GM10248 (cell line): ENCODE data around the gene AURKA.
"Not testable (repeated sequence)": the region's sequence is repeated elsewhere in the genome, so short reads cannot be mapped to it uniquely, and the experiment has no call there.

Experiments
- CTCF ChIA-PET: fragments of 300-600 bp; sonication (Branson Sonifier 250); formaldehyde crosslinking; extraction: SDS; loops from one replicate; lab custom pipeline; 2021; ENCODE audit warnings: antibody characterized with exemption; lab: Yijun Ruan, JAX
- POLR2A ChIA-PET: fragments of 350-650 bp; sonication (Branson Sonifier 250); formaldehyde crosslinking; extraction: SDS; loops from one replicate; lab custom pipeline; 2020; ENCODE audit warnings: antibody characterized with exemption; lab: Yijun Ruan, JAX
- DNase-seq: peaks from one replicate; pipeline ENCODE4 v3.0.0; 2012; ENCODE audit errors: extremely low spot score
- CTCF ChIP-seq: IDR thresholded peaks from 2 replicates; pipeline ENCODE4 v1.5.1; 2012; ENCODE audit warnings: mild to moderate bottlenecking, low read depth; ENCODE audit errors: extremely low read depth, missing control alignments, control extremely low read depth

AURKA gene

GRCh38 chr20:56412473-56412790 is 20.4 kb upstream of the AURKA start:
- ChIA-PET POLR2A (interaction anchor here (1.5 kb wide), 1 partner anchor 16 kb away, joined by 5 read pairs; no protein-coding TSS in a partner anchor), CTCF (interaction anchor here (1.1 to 4.7 kb wide), 9 partner anchors 9 to 31 kb away, joined by 3 to 20 read pairs (median 3); no protein-coding TSS in a partner anchor)
- DNase-seq, result no peak
- TF ChIP-seq CTCF, result no peak

- POLR2A ChIA-PET, result interaction anchor here (1.5 kb wide), 1 partner anchor 16 kb away, joined by 5 read pairs; no protein-coding TSS in a partner anchor
- DNase-seq, result peak; percentile 41
Measured at GRCh38 chr20:56411759-56412472, 19.9 kb upstream of the AURKA start, which contains the start of gene CASS4. TSS of gene CASS4 (plus strand) at chr20:56412260. CDS start at chr20:56412459, 199 bp downstream.

GRCh38 chr20:56411287-56411686 is 19.3 kb upstream of the AURKA start:
- ChIA-PET POLR2A (interaction anchor here (1.5 kb wide), 1 partner anchor 17 kb away, joined by 5 read pairs; no protein-coding TSS in a partner anchor), CTCF (interaction anchor here (0.8 to 4.7 kb wide), 7 partner anchors 10 to 29 kb away, joined by 3 to 20 read pairs (median 3); no protein-coding TSS in a partner anchor)
- not testable (repeated sequence) for DNase-seq

More at GRCh38 chr20:56411759-56412472, 19.9 kb upstream of the AURKA start, which contains the start of gene CASS4:
- TF ChIP-seq CTCF, result no peak
- CTCF ChIA-PET, result interaction anchor here (1.1 to 4.7 kb wide), 9 partner anchors 10 to 31 kb away, joined by 3 to 20 read pairs (median 3); no protein-coding TSS in a partner anchor

- POLR2A ChIA-PET, result no interaction called here
- CTCF ChIA-PET, result interaction anchor here (0.9 to 4.7 kb wide), 4 partner anchors 9 to 27 kb away, joined by 3 to 20 read pairs (median 6); no protein-coding TSS in a partner anchor
- DNase-seq, result no peak
- TF ChIP-seq CTCF, result no peak
Measured at GRCh38 chr20:56409956-56410355, 17.9 kb upstream of the AURKA start.

- ChIA-PET CTCF (interaction anchor here (0.7 to 4.7 kb wide), 6 partner anchors 9 to 28 kb away, joined by 3 to 20 read pairs (median 4); no protein-coding TSS in a partner anchor), POLR2A (no interaction called here)
- DNase-seq, result no peak
- no peak for TF ChIP-seq CTCF
Measured at GRCh38 chr20:56409521-56409920, 17.5 kb upstream of the AURKA start.

GRCh38 chr20:56406910-56407309 is 14.9 kb upstream of the AURKA start:
- no peak for DNase-seq
- ChIA-PET POLR2A (no interaction called here), CTCF (interaction anchor here (1.2 to 1.5 kb wide), 5 partner anchors 9 to 32 kb away, joined by 3 to 5 read pairs (median 4); partner anchors contain the start of genes AURKA and CSTF1)
- no peak for TF ChIP-seq CTCF

- DNase-seq, POLR2A ChIA-PET: not testable (repeated sequence)
- CTCF ChIA-PET, result interaction anchor here (1.1 to 1.6 kb wide), 3 partner anchors 10 to 65 kb away, joined by 3 to 4 read pairs (median 3); partner anchors contain the start of gene CSTF1
Measured at GRCh38 chr20:56405356-56405755, 13.3 kb upstream of the AURKA start.
